BE2C (cell line): ENCODE data around the gene PRAMEF20.

Source experiments
- DNase-seq: peaks from one replicate; pipeline ENCODE4 v3.0.0-alpha.2; 2020
- H3K27me3 ChIP-seq: fragments of 250-450 bp; sonication (Bioruptor Pico); 2 replicates; pipeline ENCODE4 v1.5.1; 2020; ENCODE audit warnings: mild to moderate bottlenecking
- H3K36me3 ChIP-seq: fragments of 250-450 bp; sonication (Bioruptor Pico); 2 replicates; pipeline ENCODE4 v1.5.1; 2020; ENCODE audit warnings: mild to moderate bottlenecking
- H3K4me1 ChIP-seq: fragments of 250-450 bp; sonication (Bioruptor Pico); 2 replicates; pipeline ENCODE4 v1.5.1; 2020
- H3K4me3 ChIP-seq: 2 replicates; pipeline ENCODE4 v1.5.1; 2011; ENCODE audit warnings: low read depth, low read length
- H3K9me3 ChIP-seq: fragments of 250-450 bp; sonication (Bioruptor Pico); 2 replicates; pipeline ENCODE4 v1.5.1; 2020
- TF ChIP-seq, protein P1 (sequence below): IDR thresholded peaks from 2 replicates; pipeline ENCODE4 v1.5.1; 2012; ENCODE audit warnings: mild to moderate bottlenecking, low read depth, low read length

The PRAMEF20 gene

DNA sequence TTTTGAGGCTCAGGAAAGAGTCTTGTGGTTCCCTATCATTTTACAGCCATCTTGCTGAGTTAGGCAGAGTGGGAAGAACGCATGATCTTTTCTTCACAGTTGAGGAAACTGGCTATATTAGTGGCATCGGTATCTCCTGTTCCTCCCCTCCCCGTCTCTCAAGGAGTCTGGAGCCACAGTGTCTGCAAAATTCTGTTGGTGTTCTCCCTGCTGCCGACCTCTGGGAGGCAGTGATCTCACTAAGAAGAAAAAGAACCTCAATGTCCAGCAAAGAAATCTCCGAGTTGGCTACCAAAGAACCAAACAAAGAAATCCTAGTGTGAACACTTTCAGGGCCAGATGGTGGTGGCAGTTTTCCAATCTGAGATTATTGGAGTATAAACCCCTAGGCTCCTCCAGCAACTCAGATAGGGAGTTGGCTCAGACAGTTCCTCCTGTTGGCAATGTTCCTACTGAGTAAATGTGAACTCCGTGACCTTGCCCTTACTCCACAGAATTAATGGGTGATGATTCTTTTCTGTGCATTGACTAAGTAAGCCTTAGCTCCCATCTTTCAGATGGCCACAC, 41.2 kb downstream of the PRAMEF20 start:
- Histone ChIP-seq H3K27me3 (no peaks in the 10 kb centered on the region), H3K4me3 (no peak overlapping the region), H3K4me1 (no peaks in the 10 kb centered on the region), H3K36me3 (no peaks in the 10 kb centered on the region), H3K9me3 (no peaks in the 10 kb centered on the region)
- TF ChIP-seq, protein P1, sequence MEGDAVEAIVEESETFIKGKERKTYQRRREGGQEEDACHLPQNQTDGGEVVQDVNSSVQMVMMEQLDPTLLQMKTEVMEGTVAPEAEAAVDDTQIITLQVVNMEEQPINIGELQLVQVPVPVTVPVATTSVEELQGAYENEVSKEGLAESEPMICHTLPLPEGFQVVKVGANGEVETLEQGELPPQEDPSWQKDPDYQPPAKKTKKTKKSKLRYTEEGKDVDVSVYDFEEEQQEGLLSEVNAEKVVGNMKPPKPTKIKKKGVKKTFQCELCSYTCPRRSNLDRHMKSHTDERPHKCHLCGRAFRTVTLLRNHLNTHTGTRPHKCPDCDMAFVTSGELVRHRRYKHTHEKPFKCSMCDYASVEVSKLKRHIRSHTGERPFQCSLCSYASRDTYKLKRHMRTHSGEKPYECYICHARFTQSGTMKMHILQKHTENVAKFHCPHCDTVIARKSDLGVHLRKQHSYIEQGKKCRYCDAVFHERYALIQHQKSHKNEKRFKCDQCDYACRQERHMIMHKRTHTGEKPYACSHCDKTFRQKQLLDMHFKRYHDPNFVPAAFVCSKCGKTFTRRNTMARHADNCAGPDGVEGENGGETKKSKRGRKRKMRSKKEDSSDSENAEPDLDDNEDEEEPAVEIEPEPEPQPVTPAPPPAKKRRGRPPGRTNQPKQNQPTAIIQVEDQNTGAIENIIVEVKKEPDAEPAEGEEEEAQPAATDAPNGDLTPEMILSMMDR: no peak
- no peak for DNase-seq

DNA sequence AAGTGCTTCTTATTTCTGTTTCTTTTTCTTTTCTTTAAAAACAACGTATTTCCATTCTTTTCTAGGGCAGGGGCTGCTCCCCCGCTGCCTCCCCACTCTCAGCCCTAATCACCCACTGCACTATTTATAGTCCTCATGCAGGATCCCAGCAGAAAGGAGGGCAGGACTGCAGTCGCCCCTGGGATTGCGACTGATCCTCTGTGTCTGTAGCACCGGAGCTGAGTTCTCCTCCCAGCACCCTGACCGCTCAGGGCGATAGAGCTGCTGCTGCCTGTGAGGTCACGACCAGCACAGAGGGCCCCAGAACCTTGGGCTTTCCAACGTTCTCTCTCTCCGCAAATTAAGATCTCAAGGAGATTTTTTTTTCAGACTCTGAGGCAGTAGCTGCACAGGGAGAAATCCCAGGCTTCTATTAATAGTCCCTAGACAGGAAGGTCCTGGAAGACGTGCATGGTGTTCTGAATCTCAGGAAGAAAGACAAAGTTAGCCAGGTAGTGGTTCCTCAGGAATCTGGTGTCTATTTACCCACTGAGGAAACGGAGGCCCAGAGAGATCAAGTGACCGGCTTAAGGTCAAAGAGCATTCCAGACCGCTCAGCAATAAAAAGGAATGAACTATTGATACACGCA, 46.8 kb downstream of the PRAMEF20 start:
- Histone ChIP-seq H3K4me1 (no peaks in the 10 kb centered on the region), H3K36me3 (no peaks in the 10 kb centered on the region), H3K4me3 (no peak overlapping the region), H3K9me3 (no peaks in the 10 kb centered on the region), H3K27me3 (no peaks in the 10 kb centered on the region)
- no peak for DNase-seq
- TF ChIP-seq, protein P1: no peak

DNA sequence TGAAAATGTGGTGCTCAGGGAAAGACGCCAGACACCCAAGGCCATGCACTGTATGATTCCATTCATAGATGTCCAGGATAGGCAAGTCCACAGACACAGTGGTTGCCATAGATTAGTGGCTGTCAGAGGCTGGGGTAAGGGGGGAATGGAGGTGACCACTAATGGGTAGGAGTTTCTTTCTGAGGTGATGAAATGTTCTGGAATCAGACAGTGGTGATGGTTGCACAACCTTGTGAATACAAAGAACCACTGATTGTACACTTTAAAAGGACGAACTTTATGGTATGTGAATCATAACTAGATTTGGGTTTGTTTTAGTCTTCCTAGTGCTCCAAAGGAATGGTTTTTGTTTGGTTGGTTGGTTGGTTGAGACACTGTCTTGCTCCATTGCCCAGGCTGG, 51.7 kb downstream of the PRAMEF20 start:
- no peaks in the 10 kb centered on the region for H3K27me3 ChIP-seq
- H3K4me1 ChIP-seq: no peaks in the 10 kb centered on the region
- no peaks in the 10 kb centered on the region for H3K9me3 ChIP-seq
- no peak for DNase-seq
- TF ChIP-seq, protein P1: no peak
- H3K36me3 ChIP-seq: no peaks in the 10 kb centered on the region
- no peak overlapping the region for H3K4me3 ChIP-seq

DNA sequence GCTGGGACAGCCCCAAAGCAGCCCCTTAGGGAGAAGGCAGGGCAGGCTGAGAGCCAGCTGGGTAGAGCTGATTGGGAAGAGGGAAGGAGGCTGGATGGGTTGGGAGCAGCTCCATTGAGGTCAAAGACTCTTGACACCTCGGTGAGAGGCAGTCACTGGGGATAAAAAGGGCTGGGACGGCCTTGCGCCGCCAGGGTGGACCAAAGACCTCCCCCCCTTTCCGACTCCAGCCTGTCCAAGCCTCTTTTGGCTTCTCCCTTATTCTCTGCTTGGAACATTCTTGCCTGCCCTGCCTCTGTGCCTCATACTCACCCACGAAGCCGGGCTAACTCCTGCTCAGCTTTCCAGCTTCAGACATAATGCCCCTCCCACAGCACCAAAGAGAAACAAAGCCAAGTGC, 52.4 kb downstream of the PRAMEF20 start:
- DNase-seq: no peak
- Histone ChIP-seq H3K36me3 (no peaks in the 10 kb centered on the region), H3K27me3 (no peaks in the 10 kb centered on the region), H3K9me3 (no peaks in the 10 kb centered on the region), H3K4me3 (no peak overlapping the region), H3K4me1 (no peaks in the 10 kb centered on the region)
- TF ChIP-seq, protein P1: no peak

DNA sequence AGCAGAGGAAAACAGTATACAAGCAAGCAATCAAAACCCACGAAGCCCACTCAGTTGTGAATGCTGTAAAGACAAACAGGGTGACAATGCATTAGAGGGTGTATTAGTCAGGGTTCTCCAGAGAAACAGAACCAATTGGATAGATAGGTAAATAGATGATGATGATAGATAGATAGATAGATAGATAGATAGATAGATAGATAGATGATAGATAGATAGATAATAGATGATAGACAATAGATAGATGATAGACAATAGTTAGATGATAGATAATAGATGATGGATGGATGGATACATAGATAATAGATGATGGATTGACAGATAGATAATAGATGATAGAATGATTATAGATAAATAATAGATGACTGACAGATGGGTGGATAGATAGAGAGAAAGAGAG, 55.3 kb downstream of the PRAMEF20 start:
- Histone ChIP-seq H3K4me1 (no peaks in the 10 kb centered on the region), H3K36me3 (no peaks in the 10 kb centered on the region), H3K27me3 (no peaks in the 10 kb centered on the region), H3K9me3 (no peaks in the 10 kb centered on the region), H3K4me3 (no peak overlapping the region)
- TF ChIP-seq, protein P1: no peak
- DNase-seq: no peak

DNA sequence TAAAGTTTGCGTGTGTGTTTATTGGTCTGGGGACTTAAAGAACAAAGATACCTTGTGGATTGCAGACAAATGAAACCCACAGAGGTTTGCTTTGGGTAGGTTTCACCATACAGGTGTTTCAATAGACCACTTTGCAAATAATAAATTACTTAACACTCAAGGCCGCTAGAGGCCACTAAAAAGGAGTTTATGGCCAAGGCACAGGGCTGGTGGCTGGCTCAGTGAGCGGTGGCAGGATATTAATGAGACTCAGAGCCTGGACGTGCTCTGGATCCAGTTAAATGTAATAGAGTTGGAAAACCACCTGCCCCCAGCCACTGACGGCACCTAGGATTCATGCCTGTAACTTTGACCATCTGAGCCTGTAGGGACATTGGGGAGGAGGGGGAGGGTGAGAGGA, 59.1 kb downstream of the PRAMEF20 start:
- DNase-seq: no peak
- Histone ChIP-seq H3K4me3 (no peak overlapping the region), H3K27me3 (no peaks in the 10 kb centered on the region), H3K36me3 (no peaks in the 10 kb centered on the region), H3K4me1 (no peaks in the 10 kb centered on the region), H3K9me3 (no peaks in the 10 kb centered on the region)
- TF ChIP-seq, protein P1: no peak
